Gastrocnemius medialis (tissue), 4 donors: ENCODE data around the gene LONRF2. TPM values are rescaled to one million over a fixed set of nuclear protein-coding genes. Genes with fewer than 3 reads are reported as not detected.
"Not testable (repeated sequence)": the region's sequence is repeated elsewhere in the genome, so short reads cannot be mapped to it uniquely, and the experiment has no call there.

Experiments
- ATAC-seq, 2 donors: fragments of 150-250 bp; one replicate each; pipeline ENCODE4 v1.9.1; 2016
- DNase-seq, 2 donors: peaks; one replicate each; pipeline ENCODE4 v3.0.0-alpha.2; 2019
- H3K27ac ChIP-seq, 4 donors: fragments of 200-600 bp; sonication (generic); 1 replicate in 1 of 4; 2 replicates in 3 of 4; pipeline ENCODE4 v1.5.1; 2016 to 2018; ENCODE audit warnings: mild to moderate bottlenecking in 2 of 4, moderate library complexity in 1 of 4
- H3K27me3 ChIP-seq, 3 donors: fragments of 200-600 bp; sonication (generic) in 2 of 3; 1 replicate in 1 of 3; 2 replicates in 2 of 3; pipeline versions ENCODE4 v1.5.1 to v1.6.0; 2016 to 2019; ENCODE audit warnings: mild to moderate bottlenecking in 1 of 3, moderate library complexity in 1 of 3
- H3K36me3 ChIP-seq, 2 donors: fragments of 200-600 bp; sonication (generic) in 1 of 2; one replicate each; pipeline ENCODE4 v1.5.1; 2017 to 2018
- H3K4me1 ChIP-seq, 2 donors: fragments of 200-600 bp; sonication (generic) in 1 of 2; one replicate each; pipeline ENCODE4 v1.5.1; 2016 to 2017; ENCODE audit warnings: mild to moderate bottlenecking in 2 of 2
- H3K4me3 ChIP-seq, 4 donors: fragments of 200-600 bp; sonication (generic) in 3 of 4; 1 replicate in 1 of 4; 2 replicates in 3 of 4; pipeline ENCODE4 v1.5.1; 2016 to 2019; ENCODE audit warnings: mild to moderate bottlenecking in 2 of 4
- H3K9me3 ChIP-seq, 3 donors: fragments of 200-600 bp; sonication (generic) in 2 of 3; 1 replicate in 1 of 3; 2 replicates in 2 of 3; pipeline ENCODE4 v1.5.1; 2016 to 2019
- CTCF ChIP-seq, 5 experiments: fragments of 450-650 bp in 3 of 5; fragments of 200-600 bp in 2 of 5; sonication (generic) in 2 of 5; IDR thresholded peaks in 4 of 5; conservative IDR thresholded peaks in 1 of 5; 1 replicate in 4 of 5; 2 replicates in 1 of 5; pipeline ENCODE4 v1.5.1; 2016 to 2019; ENCODE audit warnings: antibody characterized with exemption in 5 of 5, mild to moderate bottlenecking in 3 of 5, moderate library complexity in 3 of 5
- POLR2A ChIP-seq, 2 donors: fragments of 450-650 bp; IDR thresholded peaks; one replicate each; pipeline ENCODE4 v1.6.1; 2017; ENCODE audit warnings: antibody characterized with exemption in 2 of 2, mild to moderate bottlenecking in 2 of 2, moderate library complexity in 2 of 2
- in situ Hi-C, 4 donors: fragments of 200-750 bp; cut with MboI; loops; one replicate each; pipeline versions ENCODE4 v1.15.0 to v1.8.0; 2017; ENCODE audit warnings: low sequenced_read_pairs in 4 of 4
- intact Hi-C: fragments of 100-400 bp; cut with DNase I; formaldehyde crosslinking; loops from one replicate; pipeline ENCODE4 v1.15.1; 2023; ENCODE audit warnings: low total_unique reads
- total RNA-seq, 4 donors: library from RNA; depleted of rRNA; stranded (reverse); fragments of >200 nt; gene quantifications; one replicate each; pipeline versions ENCODE4 v1.1.0 to v1.2.3, GENCODE V29; 2016

The LONRF2 gene
- total RNA-seq, 4 donors from 2014 or later: 5.0 to 8.8 (median 7.6) TPM

DNA sequence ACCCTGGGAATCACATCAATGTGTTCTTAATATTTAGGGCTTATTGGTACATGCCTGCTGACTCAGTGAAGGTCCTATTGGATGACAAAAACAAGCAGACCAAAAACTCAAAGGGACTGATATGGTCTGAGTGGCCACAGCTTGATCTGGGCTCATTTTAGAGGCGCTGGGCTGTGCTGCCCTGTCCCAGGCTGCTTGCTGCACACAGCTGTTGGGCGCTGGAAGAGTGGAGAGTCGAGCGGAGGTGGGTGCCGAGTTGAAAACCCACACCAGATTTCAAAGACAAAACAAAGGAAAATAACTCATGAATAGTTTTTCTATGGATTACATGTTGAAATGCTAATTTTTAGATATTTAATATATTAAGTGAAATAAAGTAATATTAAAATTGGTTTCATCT, 68.5 kb downstream of the LONRF2 start:
- Histone ChIP-seq H3K27ac (no peak overlapping the region), H3K9me3 (no peaks in the 10 kb centered on the region), H3K4me3 (no peak overlapping the region), H3K27me3 (no peaks in the 10 kb centered on the region), H3K36me3 (no peaks in the 10 kb centered on the region), H3K4me1 (no peaks in the 10 kb centered on the region)
- no peak for ATAC-seq
- in situ Hi-C loops: loop anchor here in 1 of 4 donors (10.0 kb wide), 1 partner anchor 699 kb away; no protein-coding TSS in a partner anchor
- intact Hi-C loops: no loop called here
- DNase-seq: no peak
- TF ChIP-seq POLR2A (IDR thresholded peaks at IDR 0.05): no peak

GRCh38 chr2:100252811-100253698, 69.2 kb downstream of the LONRF2 start:
- Histone ChIP-seq H3K9me3 (no peaks in the 10 kb centered on the region), H3K27me3 (no peaks in the 10 kb centered on the region), H3K4me1 (no peaks in the 10 kb centered on the region), H3K4me3 (no peak overlapping the region), H3K27ac (no peak overlapping the region), H3K36me3 (no peaks in the 10 kb centered on the region)
- intact Hi-C loops (no loop called here), in situ Hi-C loops (loop anchor here in 1 of 4 donors (10.0 kb wide), 1 partner anchor 698 kb away; no protein-coding TSS in a partner anchor)
- TF ChIP-seq CTCF (IDR thresholded peaks at IDR 0.05 in 4 of 5, conservative IDR thresholded peaks at IDR 0.05 in 1 of 5): no peak
- no peak for TF ChIP-seq POLR2A (IDR thresholded peaks at IDR 0.05)
- no peak for ATAC-seq
- no peak for DNase-seq

DNA sequence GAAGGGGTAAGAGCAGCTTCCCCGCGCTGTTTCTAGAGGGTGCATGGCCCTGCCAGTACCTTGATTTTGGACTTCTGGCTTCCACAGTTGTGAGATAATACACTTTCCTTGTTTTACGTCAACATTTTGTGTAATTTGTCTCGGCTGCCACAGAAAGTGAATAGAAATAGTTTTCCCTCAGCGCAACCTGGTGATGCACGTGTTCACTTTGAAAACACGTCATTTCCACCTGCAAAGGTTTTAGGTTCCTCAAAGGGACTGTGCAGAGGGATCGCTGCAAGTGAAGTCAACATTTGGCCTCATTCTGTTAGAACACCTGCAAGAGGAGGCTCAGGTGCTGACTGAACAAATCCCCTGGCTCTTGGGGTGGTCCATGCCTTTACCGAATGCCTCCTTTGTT, 71.7 kb downstream of the LONRF2 start:
- Histone ChIP-seq H3K9me3 (no peaks in the 10 kb centered on the region), H3K36me3 (no peaks in the 10 kb centered on the region), H3K27ac (no peak overlapping the region), H3K4me1 (no peaks in the 10 kb centered on the region), H3K4me3 (no peak overlapping the region), H3K27me3 (no peaks in the 10 kb centered on the region)
- no peak for ATAC-seq
- DNase-seq: no peak
- in situ Hi-C loops: loop anchor here in 1 of 4 donors (10.0 kb wide), 1 partner anchor 696 kb away; no protein-coding TSS in a partner anchor
- intact Hi-C loops: no loop called here
- TF ChIP-seq CTCF (IDR thresholded peaks at IDR 0.05 in 4 of 5, conservative IDR thresholded peaks at IDR 0.05 in 1 of 5): no peak
- no peak for TF ChIP-seq POLR2A (IDR thresholded peaks at IDR 0.05)

DNA sequence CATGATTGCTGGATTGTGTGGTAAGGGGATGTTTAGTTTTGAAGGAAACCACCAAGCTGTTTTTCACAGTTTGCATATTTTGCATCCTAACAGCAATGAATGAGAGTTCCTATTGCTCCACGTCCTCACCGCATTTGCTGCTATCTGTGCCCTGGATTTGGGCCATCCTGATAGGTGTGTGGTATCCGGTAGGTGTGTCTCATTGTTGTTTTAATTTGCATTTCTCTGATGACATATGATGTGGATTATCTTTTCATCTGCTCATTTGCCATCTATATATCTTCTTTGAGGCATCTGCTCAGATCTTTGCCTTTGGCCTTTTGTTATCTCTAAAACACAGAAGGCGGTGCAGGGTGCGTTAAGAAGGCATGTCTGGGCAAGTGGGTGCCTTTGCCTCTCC, 73.3 kb downstream of the LONRF2 start:
- Histone ChIP-seq H3K4me1 (no peaks in the 10 kb centered on the region), H3K9me3 (no peaks in the 10 kb centered on the region), H3K36me3 (no peaks in the 10 kb centered on the region), H3K4me3 (no peak overlapping the region), H3K27me3 (no peaks in the 10 kb centered on the region), H3K27ac (no peak overlapping the region)
- ATAC-seq (no peak), DNase-seq (no peak)
- intact Hi-C loops (no loop called here), in situ Hi-C loops (loop anchor here in 1 of 4 donors (10.0 kb wide), 1 partner anchor 694 kb away; no protein-coding TSS in a partner anchor)
- TF ChIP-seq CTCF (IDR thresholded peaks at IDR 0.05 in 4 of 5, conservative IDR thresholded peaks at IDR 0.05 in 1 of 5) (no peak), POLR2A (IDR thresholded peaks at IDR 0.05) (no peak)

DNA sequence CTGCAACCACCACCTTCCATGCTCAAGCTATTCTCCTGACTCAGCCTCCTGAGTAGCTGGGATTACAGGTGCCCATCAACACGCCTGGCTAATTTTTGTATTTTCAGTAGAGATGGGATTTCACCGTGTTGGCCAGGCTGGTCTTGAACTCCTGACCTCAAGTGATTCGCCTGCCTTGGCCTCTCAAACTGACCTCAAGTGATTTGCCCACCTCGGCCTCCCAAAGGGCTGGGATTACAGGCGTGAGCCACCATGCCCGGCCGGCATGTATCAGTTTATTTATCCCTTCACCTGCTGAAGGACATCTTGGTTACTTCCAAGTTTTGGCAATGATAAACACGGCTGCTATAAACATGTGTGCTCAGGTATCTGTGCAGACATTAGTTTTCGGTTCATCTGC, 73.7 kb downstream of the LONRF2 start:
- H3K9me3 ChIP-seq, intact Hi-C loops, DNase-seq, H3K27ac ChIP-seq, H3K27me3 ChIP-seq, H3K4me3 ChIP-seq, H3K4me1 ChIP-seq, H3K36me3 ChIP-seq, ATAC-seq: not testable (repeated sequence)
- in situ Hi-C loops: loop anchor here in 1 of 4 donors (10.0 kb wide), 1 partner anchor 694 kb away; no protein-coding TSS in a partner anchor
